Measurements from ENCODE around the gene MVD. TPM values are rescaled to one million over a fixed set of nuclear protein-coding genes. Genes with fewer than 3 reads are reported as not detected.

MVD gene
- total RNA-seq, 4 donors from 2014 or later = 36.8 to 107 (median 60.6) TPM

GRCh38 chr16:88653101-88653500, 9.8 kb downstream of the MVD start:
- TF ChIP-seq CTCF (IDR thresholded peaks at IDR 0.05) (no peak), POLR2A (IDR thresholded peaks at IDR 0.05) (no peak)
- peak overlapping the region in 1 of 4 donors; percentile 94 for H3K27ac ChIP-seq
- H3K9me3 ChIP-seq = no peaks in the 10 kb centered on the region
- DNase-seq = no peak
- no peak overlapping the region for H3K4me3 ChIP-seq
- H3K27me3 ChIP-seq = no peaks in the 10 kb centered on the region
- peaks cover 0 to 43% (median 0%) of the 10 kb centered on the region in 3 donors for H3K36me3 ChIP-seq
- H3K4me1 ChIP-seq = peaks cover 0 to 28% (median 15%) of the 10 kb centered on the region in 4 donors

GRCh38 chr16:88652762-88653063, 10.2 kb downstream of the MVD start:
- Histone ChIP-seq H3K9me3 (no peaks in the 10 kb centered on the region), H3K36me3 (peaks cover 0 to 40% (median 0%) of the 10 kb centered on the region in 3 donors), H3K4me1 (peaks cover 0 to 28% (median 19%) of the 10 kb centered on the region in 4 donors), H3K27ac (peak overlapping the region in 3 of 4 donors; percentile 91 to 96 (median 94)), H3K4me3 (no peak overlapping the region), H3K27me3 (no peaks in the 10 kb centered on the region)
- no peak for TF ChIP-seq POLR2A (IDR thresholded peaks at IDR 0.05)
- no peak for TF ChIP-seq CTCF (IDR thresholded peaks at IDR 0.05)
- DNase-seq = no peak

- TF ChIP-seq POLR2A (IDR thresholded peaks at IDR 0.05) (no peak), CTCF (IDR thresholded peaks at IDR 0.05) (no peak)
- H3K27me3 ChIP-seq = no peaks in the 10 kb centered on the region
- H3K9me3 ChIP-seq = no peaks in the 10 kb centered on the region
Observed at GRCh38 chr16:88651989-88652761, 10.7 kb downstream of the MVD start.

GRCh38 chr16:88651276-88651988, 11.5 kb downstream of the MVD start:
- Histone ChIP-seq H3K36me3 (peaks cover 0 to 27% (median 0%) of the 10 kb centered on the region in 3 donors), H3K27me3 (no peaks in the 10 kb centered on the region), H3K4me1 (peaks cover 0 to 39% (median 22%) of the 10 kb centered on the region in 4 donors), H3K27ac (peak overlapping the region; percentile 86 to 96 (median 92)), H3K9me3 (no peaks in the 10 kb centered on the region), H3K4me3 (peak overlapping the region; percentile 77 to 92 (median 88))
- TF ChIP-seq CTCF (IDR thresholded peaks at IDR 0.05) = no peak
- no peak for TF ChIP-seq POLR2A (IDR thresholded peaks at IDR 0.05)
- DNase-seq = peak in 2 of 3 donors; percentile 95 to 96

More at GRCh38 chr16:88651989-88652761, 10.7 kb downstream of the MVD start:
- Histone ChIP-seq H3K27ac (peak overlapping the region; percentile 86 to 96 (median 92)), H3K4me3 (peak overlapping the region in 2 of 4 donors; percentile 77 to 87), H3K36me3 (peaks cover 0 to 34% (median 0%) of the 10 kb centered on the region in 3 donors), H3K4me1 (peaks cover 0 to 31% (median 22%) of the 10 kb centered on the region in 4 donors)
- DNase-seq = no peak

- Histone ChIP-seq H3K4me3 (peak within 1 kb of the TSS; percentile 77 to 92 (median 88)), H3K27ac (peak within 1 kb of the TSS; percentile 86 to 96 (median 92)), H3K27me3 (no peaks in the 10 kb centered on the region), H3K36me3 (peaks cover 0 to 26% (median 0%) of the 10 kb centered on the region in 3 donors), H3K4me1 (peaks cover 0 to 40% (median 22%) of the 10 kb centered on the region in 4 donors), H3K9me3 (no peaks in the 10 kb centered on the region)
- DNase-seq = peak; percentile 87 to 94 (median 89)
- TF ChIP-seq CTCF (IDR thresholded peaks at IDR 0.05) = no peak
- TF ChIP-seq POLR2A (IDR thresholded peaks at IDR 0.05) = peak; percentile 16 to 44
Observed at GRCh38 chr16:88650749-88651275, 12.1 kb downstream of the MVD start, which contains the start of gene CYBA. CYBA (minus strand) TSS chr16:88651053; CDS start chr16:88651013, 40 bp downstream.
